Type B pancreatic cell (in vitro differentiated cells): ENCODE data around the gene SLC37A3. TPM values are rescaled to one million over a fixed set of nuclear protein-coding genes. Genes with fewer than 3 reads are reported as not detected.

Source experiments
- total RNA-seq: library from RNA; stranded (reverse); gene quantifications from 2 replicates; pipeline ENCODE4 v1.2.1, GENCODE V29; 2021; ENCODE audit warnings: low replicate concordance

Gene SLC37A3
- total RNA-seq, 1 donor from 2014 or later = 53.2 TPM

Other genes starting within 250 kb of the SLC37A3 start
- gene KDM7A, start 221.5 kb downstream of the SLC37A3 start, total RNA-seq = 7.5 and 9.3 TPM in 2 replicates
- gene RAB19, start 5.5 kb upstream of the SLC37A3 start, total RNA-seq = 2.2 and 3.3 TPM in 2 replicates
- gene MKRN1, start 81.0 kb upstream of the SLC37A3 start, total RNA-seq = 98.6 and 127 TPM in 2 replicates
- gene DENND2A, start 242.3 kb upstream of the SLC37A3 start, total RNA-seq = 6.2 and 25.4 TPM in 2 replicates